A673 (cell line): Measurements from ENCODE around the gene A1CF. TPM values are rescaled to one million over a fixed set of nuclear protein-coding genes. Genes with fewer than 3 reads are reported as not detected.

Experiments used
- BruUV-seq: library from RNA; stranded (reverse); fragments of 400-500 nt; replicated peaks from 2 replicates; lab custom pipeline; 2021; lab: Mats Ljungman, UMichigan
- CTCF ChIA-PET: fragments of 300-600 bp; sonication (Branson Sonifier 250); formaldehyde crosslinking; loops from one replicate; lab custom pipeline; 2022; ENCODE audit warnings: antibody characterized with exemption; lab: Charles Lee
- POLR2A ChIA-PET: fragments of 300-600 bp; sonication (Branson Sonifier 250); formaldehyde crosslinking; loops from one replicate; lab custom pipeline; 2022; ENCODE audit warnings: antibody characterized with exemption; ENCODE audit not compliant: low non-redundant PET; lab: Charles Lee
- DNase-seq: peaks from one replicate; pipeline ENCODE4 v3.0.0-alpha.2; 2015; ENCODE audit warnings: low spot score
- H3K27ac ChIP-seq: fragments of 200-600 bp; sonication (generic); 2 replicates; pipeline ENCODE4 v1.5.1; 2016; ENCODE audit warnings: mixed run types, low read depth, mild to moderate bottlenecking, mixed read lengths, antibody characterized with exemption, low read length; ENCODE audit not compliant: poor library complexity, severe bottlenecking
- H3K27me3 ChIP-seq: fragments of 200-600 bp; sonication (generic); replicated peaks from 2 replicates; pipeline ENCODE4 v1.6.1; 2017; ENCODE audit warnings: mixed run types, low read depth, mild to moderate bottlenecking, mixed read lengths, antibody characterized with exemption, low read length; ENCODE audit not compliant: insufficient read depth, poor library complexity
- H3K36me3 ChIP-seq: fragments of 200-600 bp; sonication (generic); 2 replicates; pipeline ENCODE4 v1.6.1; 2016; ENCODE audit warnings: mixed run types, mild to moderate bottlenecking, mixed read lengths, antibody characterized with exemption, low read length; ENCODE audit not compliant: insufficient read depth, poor library complexity, severe bottlenecking
- H3K4me1 ChIP-seq: fragments of 200-600 bp; sonication (generic); 2 replicates; pipeline ENCODE4 v1.6.1; 2017; ENCODE audit warnings: mixed run types, mild to moderate bottlenecking, mixed read lengths, antibody characterized with exemption, low read length; ENCODE audit not compliant: insufficient read depth, poor library complexity, severe bottlenecking
- H3K4me3 ChIP-seq: fragments of 200-600 bp; sonication (generic); 2 replicates; pipeline ENCODE4 v1.5.1; 2016; ENCODE audit warnings: low read depth, mixed run types, mild to moderate bottlenecking, mixed read lengths, low read length; ENCODE audit not compliant: poor library complexity, severe bottlenecking
- H3K9me3 ChIP-seq: fragments of 200-600 bp; sonication (generic); 2 replicates; pipeline ENCODE4 v1.6.1; 2016; ENCODE audit warnings: mixed run types, low read depth, mild to moderate bottlenecking, mixed read lengths, antibody characterized with exemption, low read length; ENCODE audit not compliant: poor library complexity, severe bottlenecking
- EZH2 ChIP-seq: fragments of 200-600 bp; sonication (generic); IDR thresholded peaks from 2 replicates; pipeline ENCODE4 v1.6.1; 2017; ENCODE audit warnings: borderline replicate concordance, low read depth, mild to moderate bottlenecking, mixed read lengths, antibody characterized with exemption, low read length; ENCODE audit not compliant: poor library complexity, severe bottlenecking
- intact Hi-C: fragments of 100-400 bp; cut with micrococcal nuclease; formaldehyde crosslinking; loops from one replicate; pipeline ENCODE4 v1.10.0; 2022; ENCODE audit not compliant: unreplicated experiment
- total RNA-seq: library from RNA; stranded (reverse); gene quantifications from 2 replicates; pipeline ENCODE4 v1.2.3, GENCODE V29; 2021
- TF ChIP-seq, protein P1 (sequence below): fragments of 300-800, 200-600 bp; sonication (generic); conservative IDR thresholded peaks from 2 replicates; pipeline ENCODE4 v1.5.1; 2017; ENCODE audit warnings: low read depth, mild to moderate bottlenecking, antibody characterized with exemption, low read length, moderate library complexity, mixed read lengths

The A1CF gene
- total RNA-seq, 1 experiment from 2014 or later, result not detected

DNA sequence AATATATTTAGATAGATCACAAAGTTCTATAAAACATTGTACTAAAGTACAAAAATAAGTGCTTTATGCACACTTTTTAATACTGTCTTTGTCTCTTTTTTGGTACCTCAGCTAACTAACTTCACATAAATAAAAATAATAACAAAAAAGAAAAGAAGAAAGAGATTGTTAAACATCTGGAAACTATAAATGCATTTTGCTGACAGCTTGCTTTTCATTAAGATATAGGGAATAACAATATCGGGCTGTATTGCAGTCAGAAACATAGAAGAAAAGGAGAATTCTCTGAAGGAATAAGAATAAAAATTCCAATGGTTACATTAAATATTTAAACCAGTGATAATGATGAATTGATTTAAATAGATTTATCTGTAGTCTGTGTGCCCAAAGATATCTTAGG is 85.8 kb downstream of the A1CF start:
- H3K9me3 ChIP-seq, result no peaks in the 10 kb centered on the region
- H3K4me1 ChIP-seq, result no peaks in the 10 kb centered on the region
- CTCF ChIA-PET, result no interaction called here
- no peak overlapping the region for H3K4me3 ChIP-seq
- TF ChIP-seq, protein P1, sequence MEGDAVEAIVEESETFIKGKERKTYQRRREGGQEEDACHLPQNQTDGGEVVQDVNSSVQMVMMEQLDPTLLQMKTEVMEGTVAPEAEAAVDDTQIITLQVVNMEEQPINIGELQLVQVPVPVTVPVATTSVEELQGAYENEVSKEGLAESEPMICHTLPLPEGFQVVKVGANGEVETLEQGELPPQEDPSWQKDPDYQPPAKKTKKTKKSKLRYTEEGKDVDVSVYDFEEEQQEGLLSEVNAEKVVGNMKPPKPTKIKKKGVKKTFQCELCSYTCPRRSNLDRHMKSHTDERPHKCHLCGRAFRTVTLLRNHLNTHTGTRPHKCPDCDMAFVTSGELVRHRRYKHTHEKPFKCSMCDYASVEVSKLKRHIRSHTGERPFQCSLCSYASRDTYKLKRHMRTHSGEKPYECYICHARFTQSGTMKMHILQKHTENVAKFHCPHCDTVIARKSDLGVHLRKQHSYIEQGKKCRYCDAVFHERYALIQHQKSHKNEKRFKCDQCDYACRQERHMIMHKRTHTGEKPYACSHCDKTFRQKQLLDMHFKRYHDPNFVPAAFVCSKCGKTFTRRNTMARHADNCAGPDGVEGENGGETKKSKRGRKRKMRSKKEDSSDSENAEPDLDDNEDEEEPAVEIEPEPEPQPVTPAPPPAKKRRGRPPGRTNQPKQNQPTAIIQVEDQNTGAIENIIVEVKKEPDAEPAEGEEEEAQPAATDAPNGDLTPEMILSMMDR, result no peak
- no peak for TF ChIP-seq EZH2
- BruUV-seq, result no TSS peak
- POLR2A ChIA-PET, result no interaction called here
- intact Hi-C loops, result no loop called here
- H3K27ac ChIP-seq, result no peak overlapping the region
- H3K36me3 ChIP-seq, result no peaks in the 10 kb centered on the region
- no peak for DNase-seq
- peaks cover 52% of the 10 kb centered on the region for H3K27me3 ChIP-seq

DNA sequence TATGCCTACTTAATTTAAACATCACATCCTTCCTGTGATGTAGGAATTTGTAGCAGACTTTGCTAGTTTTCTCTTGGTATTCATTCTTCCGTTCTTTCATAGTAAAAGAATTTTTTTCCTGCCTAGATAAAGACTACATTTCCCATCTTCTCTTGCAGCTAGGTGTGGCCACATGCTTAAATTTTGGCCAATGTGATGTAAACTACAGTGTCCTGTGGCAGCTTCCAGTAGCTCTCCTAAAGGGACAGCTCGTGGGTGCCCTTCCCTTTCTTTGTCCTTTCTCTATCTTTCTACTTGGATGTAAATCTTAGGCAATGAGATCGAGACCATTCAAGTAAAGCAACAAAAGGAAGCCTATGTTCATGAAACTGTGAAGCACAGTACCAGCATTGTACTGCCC is 87.1 kb downstream of the A1CF start:
- ChIA-PET POLR2A (no interaction called here), CTCF (no interaction called here)
- no peak overlapping the region for H3K27ac ChIP-seq
- H3K9me3 ChIP-seq, result no peaks in the 10 kb centered on the region
- intact Hi-C loops, result no loop called here
- TF ChIP-seq, protein P1, result no peak
- no peak for TF ChIP-seq EZH2
- H3K4me3 ChIP-seq, result no peak overlapping the region
- H3K27me3 ChIP-seq, result peaks cover 49% of the 10 kb centered on the region
- DNase-seq, result no peak
- no peaks in the 10 kb centered on the region for H3K36me3 ChIP-seq
- H3K4me1 ChIP-seq, result no peaks in the 10 kb centered on the region
- BruUV-seq, result no TSS peak

DNA sequence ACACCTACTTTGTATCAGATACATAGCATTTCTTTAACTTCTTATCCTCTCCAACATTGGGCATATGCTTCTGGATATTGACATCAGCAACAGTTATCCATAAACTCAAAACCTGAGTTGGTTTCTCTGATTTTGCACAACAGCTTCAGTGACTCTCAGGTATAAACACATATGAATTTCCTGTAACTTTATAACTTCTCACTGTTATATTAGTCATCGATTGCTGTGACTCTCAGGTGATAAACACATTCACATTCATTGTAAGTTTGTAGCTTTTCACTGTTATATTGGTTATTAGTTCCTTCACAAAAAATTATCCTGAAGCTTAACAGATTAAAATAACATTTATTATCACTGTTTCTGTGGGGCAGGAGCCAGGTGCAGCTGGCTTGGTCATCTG is 88.7 kb downstream of the A1CF start:
- Histone ChIP-seq H3K9me3 (no peaks in the 10 kb centered on the region), H3K36me3 (no peaks in the 10 kb centered on the region), H3K27ac (no peak overlapping the region), H3K4me1 (no peaks in the 10 kb centered on the region), H3K4me3 (no peak overlapping the region), H3K27me3 (peaks cover 36% of the 10 kb centered on the region)
- ChIA-PET CTCF (no interaction called here), POLR2A (no interaction called here)
- TF ChIP-seq, protein P1, result no peak
- TF ChIP-seq EZH2, result no peak
- intact Hi-C loops, result no loop called here
- BruUV-seq, result no TSS peak
- no peak for DNase-seq
